SK-N-SH (cell line): Measurements from ENCODE around the gene PLA2G12B. TPM values are rescaled to one million over a fixed set of nuclear protein-coding genes. Genes with fewer than 3 reads are reported as not detected.

Experiments used
- CTCF ChIA-PET: fragments of 300-600, 350-600 bp; formaldehyde crosslinking; extraction: SDS; loops from one replicate; lab custom pipeline; 2021; lab: Yijun Ruan, JAX
- POLR2A ChIA-PET: fragments of 350-600 bp; sonication (Branson Sonifier 250); formaldehyde crosslinking; extraction: SDS; loops from one replicate; lab custom pipeline; 2020; ENCODE audit warnings: antibody characterized with exemption, inconsistent platforms; lab: Yijun Ruan, JAX
- DNase-seq: peaks from one replicate; pipeline ENCODE4 v3.0.0; 2012
- H2AFZ ChIP-seq: fragments of 200-600 bp; sonication (generic); 2 replicates; pipeline ENCODE4 v1.8.1; 2016; ENCODE audit warnings: antibody characterized with exemption, mild to moderate bottlenecking, low read depth
- H3F3A ChIP-seq: fragments of 200-600 bp; sonication (generic); replicated peaks from 2 replicates; pipeline ENCODE3; 2016; ENCODE audit warnings: antibody characterized with exemption, mild to moderate bottlenecking; ENCODE audit not compliant: insufficient read depth
- H3K27ac ChIP-seq, 2 experiments: fragments of 200-500 bp in 1 of 2; fragments of 200-600 bp in 1 of 2; sonication (Bioruptor generic) in 1 of 2; sonication (generic), shearing (Covaris generic) in 1 of 2; 2 replicates each; pipeline versions ENCODE4 v1.5.1 to v1.6.1; 2014 to 2016; ENCODE audit warnings: low read depth in 2 of 2, inconsistent platforms in 1 of 2, low read length in 1 of 2, mild to moderate bottlenecking in 1 of 2, mixed read lengths in 1 of 2
- H3K27me3 ChIP-seq: fragments of 200-600 bp; sonication (generic), shearing (Covaris generic); 2 replicates; pipeline ENCODE4 v1.6.1; 2016; ENCODE audit warnings: mixed run types; ENCODE audit not compliant: insufficient read depth
- H3K36me3 ChIP-seq, 2 experiments: fragments of 200-500 bp in 1 of 2; fragments of 200-600 bp in 1 of 2; sonication (Bioruptor generic) in 1 of 2; sonication (generic) in 1 of 2; replicated peaks in 1 of 2; 2 replicates each; pipeline versions ENCODE3 to v1.5.1; 2014 to 2016; ENCODE audit warnings: low read length in 1 of 2, mild to moderate bottlenecking in 1 of 2; ENCODE audit not compliant: insufficient read depth in 2 of 2, control insufficient read depth in 1 of 2
- H3K4me1 ChIP-seq, 2 experiments: fragments of 200-500 bp in 1 of 2; fragments of 200-600 bp in 1 of 2; sonication (Bioruptor generic) in 1 of 2; sonication (generic), shearing (Covaris generic) in 1 of 2; 2 replicates each; pipeline versions ENCODE4 v1.5.1 to v1.6.1; 2014 to 2016; ENCODE audit warnings: low read depth in 1 of 2, low read length in 1 of 2, mixed run types in 1 of 2; ENCODE audit not compliant: insufficient read depth in 2 of 2, control insufficient read depth in 1 of 2
- H3K4me2 ChIP-seq: fragments of 200-600 bp; sonication (generic), shearing (Covaris generic); 2 replicates; pipeline ENCODE4 v1.6.1; 2017; ENCODE audit warnings: mixed run types
- H3K4me3 ChIP-seq, 2 experiments: fragments of 200-500 bp in 1 of 2; fragments of 200-600 bp in 1 of 2; sonication (Bioruptor generic) in 1 of 2; sonication (generic), shearing (Covaris generic) in 1 of 2; 2 replicates each; pipeline versions ENCODE4 v1.5.1 to v1.8.1; 2014 to 2016; ENCODE audit warnings: low read depth in 2 of 2, inconsistent platforms in 1 of 2, low read length in 1 of 2, mild to moderate bottlenecking in 1 of 2, mixed read lengths in 1 of 2, moderate library complexity in 1 of 2
- H3K79me2 ChIP-seq: fragments of 200-600 bp; sonication (generic); 2 replicates; pipeline ENCODE4 v1.8.1; 2017; ENCODE audit warnings: mild to moderate bottlenecking; ENCODE audit not compliant: insufficient read depth
- H3K9ac ChIP-seq: fragments of 200-600 bp; sonication (generic); 2 replicates; pipeline ENCODE4 v1.6.1; 2017; ENCODE audit warnings: mixed run types
- H3K9me2 ChIP-seq: fragments of 200-600 bp; sonication (generic); 2 replicates; pipeline ENCODE4 v1.6.1; 2017; ENCODE audit warnings: mixed run types
- H3K9me3 ChIP-seq: fragments of 200-600 bp; sonication (generic); 2 replicates; pipeline ENCODE4 v1.6.1; 2017; ENCODE audit warnings: mixed run types, mild to moderate bottlenecking, moderate library complexity
- H4K20me1 ChIP-seq: fragments of 200-600 bp; sonication (generic); 2 replicates; pipeline ENCODE4 v1.6.1; 2017; ENCODE audit warnings: mild to moderate bottlenecking, mixed run types; ENCODE audit not compliant: insufficient read depth
- ELF1 ChIP-seq: IDR thresholded peaks from 2 replicates; pipeline ENCODE4 v1.4.0; 2012
- FOXJ3 ChIP-seq: sonication (generic); formaldehyde crosslinking; IDR thresholded peaks from 2 replicates; pipeline ENCODE4 v1.5.1; 2020; ENCODE audit warnings: mild to moderate bottlenecking, missing genetic modification reagents
- FOXM1 ChIP-seq: IDR thresholded peaks from 2 replicates; pipeline ENCODE4 v1.4.0; 2012; ENCODE audit warnings: low read depth, mild to moderate bottlenecking
- GABPA ChIP-seq: IDR thresholded peaks from 2 replicates; pipeline ENCODE4 v1.4.0; 2012; ENCODE audit warnings: low read depth, mild to moderate bottlenecking
- MEF2A ChIP-seq: IDR thresholded peaks from 2 replicates; pipeline ENCODE4 v1.4.0; 2012; ENCODE audit warnings: low read depth, borderline replicate concordance
- NRF1 ChIP-seq: IDR thresholded peaks from 2 replicates; pipeline ENCODE4 v1.6.1; 2012; ENCODE audit warnings: low read depth, mild to moderate bottlenecking, low read length
- RCOR1 ChIP-seq: fragments of 150-350 bp; IDR thresholded peaks from 2 replicates; pipeline ENCODE4 v1.6.1; 2017; ENCODE audit warnings: antibody characterized with exemption, low read length
- RFX5 ChIP-seq: IDR thresholded peaks from 2 replicates; pipeline ENCODE4 v1.6.1; 2012; ENCODE audit warnings: mild to moderate bottlenecking, improper control_type of control experiment, low read length
- TCF12 ChIP-seq: IDR thresholded peaks from 2 replicates; pipeline ENCODE4 v1.4.0; 2012
- TEAD4 ChIP-seq: IDR thresholded peaks from 2 replicates; pipeline ENCODE4 v1.4.0; 2012; ENCODE audit warnings: mild to moderate bottlenecking, borderline replicate concordance; ENCODE audit not compliant: insufficient read depth
- WGBS: methylation state at CpG from one replicate; pipeline ENCODE4 v1.1.6; 2017; ENCODE audit warnings: low lambda C conversion rate; 5-methylcytosine and 5-hydroxymethylcytosine counted together
- polyA plus RNA-seq, 3 experiments: library from polyadenylated mRNA; depleted of rRNA; stranded (reverse); fragments of >200 nt; gene quantifications; 2 replicates each; pipeline ENCODE4 v1.2.3, GENCODE V29; 2012
- TF ChIP-seq, protein P1 (sequence below): IDR thresholded peaks from 2 replicates; pipeline ENCODE4; 2012

The PLA2G12B gene
- polyA plus RNA-seq, 1 of the 3 experiments (the other 2 are of a cell fraction), result not detected

DNA sequence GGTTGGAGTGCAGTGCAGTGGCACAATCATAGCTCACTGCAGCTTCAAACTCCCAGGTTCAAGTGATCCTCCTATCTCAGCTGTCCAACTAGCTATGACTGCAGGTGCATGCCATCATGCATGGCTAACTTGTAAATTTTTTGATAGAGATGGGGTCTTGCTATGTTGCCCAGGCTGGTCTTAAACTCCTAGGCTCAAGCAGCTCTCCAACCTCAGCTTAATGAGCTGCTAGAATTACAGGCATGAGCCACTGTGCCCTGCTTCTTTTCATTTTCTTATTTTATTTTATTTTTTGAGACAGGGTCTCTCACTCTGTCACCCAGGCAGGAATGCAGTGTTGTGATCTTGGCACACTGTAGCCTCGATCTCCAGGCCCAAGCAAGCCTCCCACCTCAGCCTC, 7.6 kb downstream of the PLA2G12B start:
- CTCF ChIA-PET, result interaction anchor here (0.7 kb wide), 1 partner anchor 17 kb away, joined by 3 read pairs; no protein-coding TSS in a partner anchor
- TF ChIP-seq ELF1, result no peak
- no peak for TF ChIP-seq RFX5
- TF ChIP-seq GABPA, result no peak
- no peak for TF ChIP-seq TCF12
- no peak for TF ChIP-seq TEAD4
- no peak for TF ChIP-seq MEF2A
- TF ChIP-seq FOXJ3, result no peak
- no peak for TF ChIP-seq FOXM1

DNA sequence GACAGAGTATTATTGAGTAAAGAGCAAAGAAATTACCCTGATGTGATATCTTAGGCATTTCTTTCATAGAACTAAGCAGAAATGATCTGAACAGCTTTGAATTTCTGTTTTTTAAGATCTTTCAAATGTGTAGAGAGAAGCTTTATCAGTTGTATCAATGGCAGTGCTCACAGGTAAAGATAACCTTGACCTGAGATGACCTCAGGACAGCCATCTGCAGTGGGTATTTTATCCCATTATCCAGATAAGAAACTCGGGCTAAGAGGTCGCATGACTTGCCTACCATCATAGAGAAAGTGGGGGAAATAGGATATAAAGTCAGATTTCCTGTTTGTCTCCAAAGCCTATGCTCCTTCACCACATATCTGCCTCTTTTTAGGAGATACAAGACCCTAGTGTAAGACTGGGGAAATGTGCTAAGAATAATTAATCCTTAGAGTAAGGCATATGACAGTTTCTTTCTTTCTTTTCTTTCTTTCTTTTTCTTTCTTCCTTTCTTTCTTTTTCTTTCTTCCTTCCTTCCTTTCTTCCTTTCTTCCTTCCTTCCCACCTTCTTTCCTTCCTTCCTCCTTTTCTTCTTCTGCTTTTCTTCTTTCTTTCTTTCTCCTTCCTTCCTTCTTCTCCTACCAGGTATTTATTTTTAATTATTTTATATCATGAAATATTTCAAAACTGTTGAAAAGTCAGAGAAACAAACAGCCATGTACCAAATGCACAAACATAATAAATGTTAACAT, 10.9 kb downstream of the PLA2G12B start:
- CTCF ChIA-PET, result no interaction called here
- no peak for DNase-seq
- Histone ChIP-seq H3K36me3 (no peaks in the 10 kb centered on the region), H3K27ac (no peak overlapping the region), H3K4me3 (no peak overlapping the region), H3K9ac (no peak overlapping the region), H3K4me2 (no peak overlapping the region)
- TF ChIP-seq RCOR1, result no peak
- TF ChIP-seq GABPA, result no peak
- TF ChIP-seq, protein P1, sequence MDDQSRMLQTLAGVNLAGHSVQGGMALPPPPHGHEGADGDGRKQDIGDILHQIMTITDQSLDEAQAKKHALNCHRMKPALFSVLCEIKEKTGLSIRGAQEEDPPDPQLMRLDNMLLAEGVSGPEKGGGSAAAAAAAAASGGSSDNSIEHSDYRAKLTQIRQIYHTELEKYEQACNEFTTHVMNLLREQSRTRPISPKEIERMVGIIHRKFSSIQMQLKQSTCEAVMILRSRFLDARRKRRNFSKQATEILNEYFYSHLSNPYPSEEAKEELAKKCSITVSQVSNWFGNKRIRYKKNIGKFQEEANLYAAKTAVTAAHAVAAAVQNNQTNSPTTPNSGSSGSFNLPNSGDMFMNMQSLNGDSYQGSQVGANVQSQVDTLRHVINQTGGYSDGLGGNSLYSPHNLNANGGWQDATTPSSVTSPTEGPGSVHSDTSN, result no peak
- TF ChIP-seq, all 33 proteins: peak for 0
- Histone ChIP-seq H3K4me1 (no peaks in the 10 kb centered on the region), H3K79me2 (no peaks in the 10 kb centered on the region), H3K9me2 (no peaks in the 10 kb centered on the region), H3K9me3 (no peaks in the 10 kb centered on the region), H2AFZ (no peak overlapping the region), H4K20me1 (no peaks in the 10 kb centered on the region), H3K27me3 (no peaks in the 10 kb centered on the region; the same call in 1 of the 2 replicates), H3F3A (no peaks in the 10 kb centered on the region)
- 36% methylated on average over 2 of the region's 2 CpGs for WGBS
- POLR2A ChIA-PET, result no interaction called here

More for the DNA sequence above, 7.6 kb downstream of the PLA2G12B start:
- Histone ChIP-seq H3K79me2 (no peaks in the 10 kb centered on the region), H2AFZ (no peak overlapping the region), H3K4me1 (no peaks in the 10 kb centered on the region), H3K9me3 (no peaks in the 10 kb centered on the region), H3K4me3 (no peak overlapping the region), H3F3A (no peaks in the 10 kb centered on the region), H4K20me1 (no peaks in the 10 kb centered on the region), H3K27ac (no peak overlapping the region), H3K9ac (no peak overlapping the region), H3K4me2 (no peak overlapping the region), H3K27me3 (no peaks in the 10 kb centered on the region; the same call in 1 of the 2 replicates), H3K36me3 (no peaks in the 10 kb centered on the region), H3K9me2 (no peaks in the 10 kb centered on the region)
- no peak for DNase-seq
- 25% methylated on average over 1 of the region's 1 CpG for WGBS
- POLR2A ChIA-PET, result no interaction called here

DNA sequence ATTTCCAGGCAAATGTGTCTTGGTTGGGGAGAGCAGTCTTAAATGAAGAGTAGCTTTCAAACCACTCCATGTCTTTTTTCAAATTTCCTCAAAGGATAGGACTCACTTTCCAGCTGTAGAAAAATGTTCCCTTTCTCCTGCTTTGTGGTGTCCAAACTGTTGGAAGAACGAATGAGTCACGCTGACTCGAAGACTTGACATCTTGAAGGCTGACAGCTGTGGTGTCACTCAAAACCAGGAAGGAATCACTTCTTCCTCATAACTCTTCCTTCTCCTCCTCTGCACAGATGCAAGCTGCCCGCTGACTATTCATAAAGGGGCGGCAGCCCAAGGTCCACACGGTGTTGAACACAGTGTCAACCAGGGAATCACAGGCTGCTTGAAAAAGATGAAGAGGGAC, 19.2 kb downstream of the PLA2G12B start:
- H3K36me3 ChIP-seq, result no peaks in the 10 kb centered on the region
- no peaks in the 10 kb centered on the region for H3F3A ChIP-seq
- H3K9me2 ChIP-seq, result no peaks in the 10 kb centered on the region
- no peaks in the 10 kb centered on the region for H3K27me3 ChIP-seq
- H3K27ac ChIP-seq, result no peak overlapping the region
- POLR2A ChIA-PET, result no interaction called here
- H3K4me2 ChIP-seq, result no peak overlapping the region
- no peak overlapping the region for H3K4me3 ChIP-seq
- 90% methylated on average over 6 of the region's 6 CpGs for WGBS
- no peaks in the 10 kb centered on the region for H3K4me1 ChIP-seq
- CTCF ChIA-PET, result interaction anchor here (0.8 kb wide), 1 partner anchor 13 kb away, joined by 3 read pairs; no protein-coding TSS in a partner anchor
- H3K79me2 ChIP-seq, result no peaks in the 10 kb centered on the region
- TF ChIP-seq, protein P1, result 0 out of 2 replicates have a peak, but pooled peaks have one; percentile 5
- no peak for TF ChIP-seq NRF1
- H2AFZ ChIP-seq, result no peak overlapping the region
- no peaks in the 10 kb centered on the region for H3K9me3 ChIP-seq
- H4K20me1 ChIP-seq, result no peaks in the 10 kb centered on the region
- no peak overlapping the region for H3K9ac ChIP-seq
- no peak for DNase-seq
